Endothelial cell of umbilical vein (primary cell): ENCODE results near the gene SLC4A2. TPM values are rescaled to one million over a fixed set of nuclear protein-coding genes. Genes with fewer than 3 reads are reported as not detected.

Experiments
- BruUV-seq: library from RNA; stranded (reverse); fragments of 400-500 nt; replicated peaks from 2 replicates; lab custom pipeline; 2021; lab: Mats Ljungman, UMichigan
- CTCF ChIA-PET: fragments of 300-600, 350-600 bp; sonication (Branson Sonifier 250); formaldehyde crosslinking; loops from one replicate; lab custom pipeline; 2021; ENCODE audit warnings: antibody characterized with exemption, inconsistent platforms; lab: Charles Lee
- POLR2A ChIA-PET: fragments of 300-600, 350-600 bp; sonication (Branson Sonifier 250); formaldehyde crosslinking; loops from one replicate; lab custom pipeline; 2021; ENCODE audit warnings: antibody characterized with exemption, inconsistent platforms; lab: Charles Lee
- DNase-seq: peaks from one replicate; pipeline ENCODE4 v3.0.0-alpha.2; 2011; ENCODE audit warnings: low read depth, low spot score
- FAIRE-seq: peaks from 2 replicates; lab custom pipeline; 2011; peaks lifted over from hg19 to GRCh38; lab: Jason Lieb, UNC
- H2AFZ ChIP-seq: 2 replicates; pipeline ENCODE4 v1.6.0; 2012; ENCODE audit warnings: low read depth, low read length, control low read depth, inconsistent platforms
- H3K27ac ChIP-seq: 2 replicates; pipeline ENCODE4 v1.5.1; 2011; ENCODE audit warnings: low read depth, mild to moderate bottlenecking, control low read depth, low read length, moderate library complexity; ENCODE audit not compliant: insufficient read depth
- H3K27me3 ChIP-seq, 2 experiments: 2 replicates each; pipeline versions ENCODE4 v1.6.0 to v1.6.1; 2011; ENCODE audit warnings: low read length in 2 of 2, mixed read lengths in 1 of 2; ENCODE audit not compliant: control insufficient read depth in 2 of 2, insufficient read depth in 2 of 2
- H3K36me3 ChIP-seq, 2 experiments: 2 replicates in 1 of 2; 3 replicates in 1 of 2; pipeline ENCODE4 v1.5.1; 2011; ENCODE audit warnings: low read length in 2 of 2, mild to moderate bottlenecking in 1 of 2, moderate library complexity in 1 of 2; ENCODE audit not compliant: control insufficient read depth in 2 of 2, insufficient read depth in 2 of 2; ENCODE audit errors: extremely low read depth in 1 of 2
- H3K4me1 ChIP-seq: 3 replicates; pipeline ENCODE4 v1.5.1; 2011; ENCODE audit warnings: mild to moderate bottlenecking, low read length; ENCODE audit not compliant: control insufficient read depth, insufficient read depth; ENCODE audit errors: extremely low read depth
- H3K4me2 ChIP-seq: 2 replicates; pipeline ENCODE4 v1.6.1; 2011; ENCODE audit warnings: low read length, control low read depth, mixed read lengths; ENCODE audit not compliant: insufficient read depth
- H3K4me3 ChIP-seq, 3 experiments: fragments of 200-600 bp in 1 of 3; sonication (generic), shearing (Covaris generic) in 1 of 3; replicated peaks in 1 of 3; 2 replicates each; pipeline ENCODE4 v1.5.1; 2011 to 2016; ENCODE audit warnings: control low read depth in 3 of 3, low read length in 3 of 3, mild to moderate bottlenecking in 2 of 3, inconsistent platforms in 1 of 3, low read depth in 1 of 3, moderate library complexity in 1 of 3; ENCODE audit not compliant: insufficient read depth in 1 of 3
- H3K79me2 ChIP-seq: 2 replicates; pipeline ENCODE4 v1.6.0; 2012; ENCODE audit warnings: low read length, inconsistent platforms; ENCODE audit not compliant: control insufficient read depth, insufficient read depth
- H3K9ac ChIP-seq: replicated peaks from 2 replicates; pipeline ENCODE3; 2011; ENCODE audit warnings: low read length, control low read depth; ENCODE audit not compliant: insufficient read depth; ENCODE audit errors: extremely low read depth
- H3K9me1 ChIP-seq: replicated peaks from 3 replicates; pipeline ENCODE4 v1.6.0; 2011; ENCODE audit warnings: mild to moderate bottlenecking, low read length; ENCODE audit not compliant: control insufficient read depth, insufficient read depth; ENCODE audit errors: extremely low read depth
- H3K9me3 ChIP-seq: replicated peaks from 2 replicates; pipeline ENCODE4 v1.5.1; 2012; ENCODE audit warnings: low read length, inconsistent platforms; ENCODE audit not compliant: control insufficient read depth, insufficient read depth
- H4K20me1 ChIP-seq: replicated peaks from 2 replicates; pipeline ENCODE3; 2011; ENCODE audit warnings: mild to moderate bottlenecking, low read length; ENCODE audit not compliant: control insufficient read depth, insufficient read depth; ENCODE audit errors: extremely low read depth
- EZH2 ChIP-seq: IDR thresholded peaks from 2 replicates; pipeline ENCODE4 v1.6.1; 2012; ENCODE audit warnings: borderline replicate concordance, low read depth, mild to moderate bottlenecking, moderate library complexity, low read length, inconsistent platforms; ENCODE audit not compliant: severe bottlenecking
- FOS ChIP-seq: IDR thresholded peaks from 2 replicates; pipeline ENCODE4 v1.6.1; 2011; ENCODE audit warnings: mild to moderate bottlenecking, low read length, moderate library complexity, borderline replicate concordance; ENCODE audit not compliant: insufficient read depth
- GATA2 ChIP-seq: IDR thresholded peaks from 2 replicates; pipeline ENCODE4 v1.7.0; 2011; ENCODE audit warnings: low read depth, mild to moderate bottlenecking, moderate library complexity, mixed read lengths, low read length; ENCODE audit not compliant: insufficient read length, insufficient read depth
- JUN ChIP-seq: IDR thresholded peaks from 2 replicates; pipeline ENCODE4 v1.6.1; 2011; ENCODE audit warnings: borderline replicate concordance, low read depth; ENCODE audit not compliant: insufficient read length, insufficient read depth
- MYC ChIP-seq: IDR thresholded peaks from one replicate; pipeline ENCODE4 v1.6.1; 2011; ENCODE audit warnings: mild to moderate bottlenecking, low read depth, low read length
- POLR2A ChIP-seq: IDR thresholded peaks from 2 replicates; pipeline ENCODE4 v1.6.1; 2012; ENCODE audit warnings: low read depth, mild to moderate bottlenecking, control low read depth, low read length
- POLR2AphosphoS5 ChIP-seq: IDR thresholded peaks from 2 replicates; pipeline ENCODE4 v1.6.1; 2012; ENCODE audit warnings: low read depth, mild to moderate bottlenecking, control low read depth, low read length, moderate library complexity; ENCODE audit not compliant: insufficient read depth
- dilution Hi-C: fragments of 300-500 bp; cut with MboI; formaldehyde crosslinking; loops from one replicate; pipeline ENCODE4 v1.15.0; 2019; ENCODE audit warnings: low sequenced_read_pairs; ENCODE audit not compliant: extremely low pct_ligation_motif_present
- intact Hi-C: fragments of 100-400 bp; cut with micrococcal nuclease; formaldehyde crosslinking; loops from one replicate; pipeline ENCODE4 v1.10.0; 2022
- polyA plus RNA-seq, 4 experiments: library from polyadenylated mRNA; depleted of rRNA in 3 of 4; stranded (reverse) in 3 of 4; unstranded in 1 of 4; fragments of >200 nt; gene quantifications; 2 replicates each; pipeline versions ENCODE4 v1.2.1 to v1.2.3, GENCODE V29; 2011 to 2012; ENCODE audit warnings: missing spikeins in 1 of 4
- total RNA-seq: library from RNA; stranded (reverse); gene quantifications from 2 replicates; pipeline ENCODE4 v1.2.3, GENCODE V29; 2021
- TF ChIP-seq, protein P1 (sequence below), 2 donors: IDR thresholded peaks; 1 replicate in 1 of 2; 2 replicates in 1 of 2; pipeline ENCODE4 v1.5.1; 2011; ENCODE audit warnings: low read length in 2 of 2, mild to moderate bottlenecking in 2 of 2, moderate library complexity in 2 of 2, control low read depth in 1 of 2, inconsistent platforms in 1 of 2, low read depth in 1 of 2; ENCODE audit not compliant: insufficient read depth in 1 of 2; ENCODE audit errors: extremely low read depth in 1 of 2
- TF ChIP-seq, protein P2 (sequence below): IDR thresholded peaks from 2 replicates; pipeline ENCODE4 v1.6.1; 2011; ENCODE audit not compliant: insufficient read depth, insufficient read length

The SLC4A2 gene
- total and polyA plus RNA-seq, 2 donors (not counting 3 experiments of a cell fraction or from before 2014, with no cell fraction given): 108 to 172 TPM

DNA sequence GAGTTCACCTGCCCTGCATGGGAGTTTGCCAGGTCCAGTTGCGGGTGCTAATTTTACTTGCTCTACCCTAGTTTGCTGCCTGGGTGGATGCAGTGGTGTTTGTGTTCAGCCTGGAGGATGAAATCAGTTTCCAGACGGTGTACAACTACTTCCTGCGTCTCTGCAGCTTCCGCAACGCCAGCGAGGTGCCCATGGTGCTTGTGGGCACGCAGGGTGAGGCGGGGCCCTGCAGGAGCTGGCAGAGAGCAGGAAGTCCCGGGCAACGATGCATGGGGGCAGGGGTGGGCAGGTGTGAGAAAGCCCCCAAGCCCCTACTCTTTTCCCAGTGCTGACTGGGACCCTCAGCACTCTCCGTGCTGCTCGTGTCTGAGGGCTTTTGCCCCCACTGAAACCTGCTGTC, 58.2 kb downstream of the SLC4A2 start:
- intact Hi-C loops (no loop called here), dilution Hi-C loops (no loop called here)
- H3K4me1 ChIP-seq: peaks cover 25% of the 10 kb centered on the region
- no peaks in the 10 kb centered on the region for H4K20me1 ChIP-seq
- ChIA-PET POLR2A (interaction anchor here (0.6 kb wide), 1 partner anchor 11 kb away, joined by 3 read pairs; no protein-coding TSS in a partner anchor), CTCF (no interaction called here)
- H3K9ac ChIP-seq: no peak overlapping the region
- no peaks in the 10 kb centered on the region for H3K27me3 ChIP-seq
- no peak overlapping the region for H3K4me2 ChIP-seq
- FAIRE-seq: no peak
- H3K9me3 ChIP-seq: no peaks in the 10 kb centered on the region
- no peak for DNase-seq
- peaks cover 9 to 41% of the 10 kb centered on the region in 2 experiments for H3K36me3 ChIP-seq
- no peak for TF ChIP-seq FOS
- TF ChIP-seq, protein P1, sequence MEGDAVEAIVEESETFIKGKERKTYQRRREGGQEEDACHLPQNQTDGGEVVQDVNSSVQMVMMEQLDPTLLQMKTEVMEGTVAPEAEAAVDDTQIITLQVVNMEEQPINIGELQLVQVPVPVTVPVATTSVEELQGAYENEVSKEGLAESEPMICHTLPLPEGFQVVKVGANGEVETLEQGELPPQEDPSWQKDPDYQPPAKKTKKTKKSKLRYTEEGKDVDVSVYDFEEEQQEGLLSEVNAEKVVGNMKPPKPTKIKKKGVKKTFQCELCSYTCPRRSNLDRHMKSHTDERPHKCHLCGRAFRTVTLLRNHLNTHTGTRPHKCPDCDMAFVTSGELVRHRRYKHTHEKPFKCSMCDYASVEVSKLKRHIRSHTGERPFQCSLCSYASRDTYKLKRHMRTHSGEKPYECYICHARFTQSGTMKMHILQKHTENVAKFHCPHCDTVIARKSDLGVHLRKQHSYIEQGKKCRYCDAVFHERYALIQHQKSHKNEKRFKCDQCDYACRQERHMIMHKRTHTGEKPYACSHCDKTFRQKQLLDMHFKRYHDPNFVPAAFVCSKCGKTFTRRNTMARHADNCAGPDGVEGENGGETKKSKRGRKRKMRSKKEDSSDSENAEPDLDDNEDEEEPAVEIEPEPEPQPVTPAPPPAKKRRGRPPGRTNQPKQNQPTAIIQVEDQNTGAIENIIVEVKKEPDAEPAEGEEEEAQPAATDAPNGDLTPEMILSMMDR (IDR thresholded peaks at IDR 0.05; ENCODE audit: extremely low read depth in 1 of 2, insufficient read depth in 1 of 2, low read depth in 1 of 2, low read length in 2 of 2): no peak
- no peak for TF ChIP-seq MYC
- TF ChIP-seq, protein P2, sequence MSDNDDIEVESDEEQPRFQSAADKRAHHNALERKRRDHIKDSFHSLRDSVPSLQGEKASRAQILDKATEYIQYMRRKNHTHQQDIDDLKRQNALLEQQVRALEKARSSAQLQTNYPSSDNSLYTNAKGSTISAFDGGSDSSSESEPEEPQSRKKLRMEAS: no peak
- TF ChIP-seq EZH2: no peak
- TF ChIP-seq JUN: no peak
- no peak for TF ChIP-seq POLR2A
- no peak for TF ChIP-seq POLR2AphosphoS5
- TF ChIP-seq GATA2: no peak
- no peak overlapping the region for H2AFZ ChIP-seq
- no peaks in the 10 kb centered on the region for H3K9me1 ChIP-seq
- BruUV-seq: no TSS peak
- H3K27ac ChIP-seq: no peak overlapping the region
- H3K4me3 ChIP-seq: no peak overlapping the region
- peaks cover 37% of the 10 kb centered on the region for H3K79me2 ChIP-seq
